GM12873 (cell line): Measurements from ENCODE around the gene SLC24A3.

Experiments used
- TF ChIP-seq, protein P1 (sequence below): IDR thresholded peaks from 2 replicates; pipeline ENCODE4 v1.5.1; 2012; ENCODE audit warnings: low read depth, mild to moderate bottlenecking, moderate library complexity, low read length, control low read depth; ENCODE audit not compliant: insufficient read depth; ENCODE audit errors: missing control alignments

The SLC24A3 gene

DNA sequence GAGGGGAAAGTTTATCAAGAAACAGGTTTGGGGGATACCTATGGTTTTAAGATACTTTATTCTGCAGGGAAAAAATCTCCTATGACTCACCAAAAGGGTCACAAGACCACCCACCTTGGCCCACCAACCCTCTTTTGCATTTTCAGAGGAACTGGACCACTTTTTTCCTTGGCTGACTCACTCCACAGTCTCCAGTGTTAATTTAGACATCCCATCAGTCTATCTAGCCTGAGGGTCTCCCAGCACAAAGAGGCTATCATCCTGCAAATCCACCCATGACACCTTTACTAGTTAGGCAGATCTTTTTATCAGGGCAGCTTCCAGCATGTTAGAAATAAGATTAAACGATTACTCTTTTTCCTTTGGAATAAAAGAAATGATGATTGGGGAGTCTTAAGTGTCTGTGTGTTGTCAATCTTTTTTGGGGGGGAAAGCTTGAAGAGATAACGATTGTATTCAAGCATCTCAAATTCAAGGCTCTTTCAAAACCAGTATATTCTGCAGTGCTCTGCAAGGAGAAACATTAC is 407.5 kb downstream of the SLC24A3 start:
- TF ChIP-seq, protein P1, sequence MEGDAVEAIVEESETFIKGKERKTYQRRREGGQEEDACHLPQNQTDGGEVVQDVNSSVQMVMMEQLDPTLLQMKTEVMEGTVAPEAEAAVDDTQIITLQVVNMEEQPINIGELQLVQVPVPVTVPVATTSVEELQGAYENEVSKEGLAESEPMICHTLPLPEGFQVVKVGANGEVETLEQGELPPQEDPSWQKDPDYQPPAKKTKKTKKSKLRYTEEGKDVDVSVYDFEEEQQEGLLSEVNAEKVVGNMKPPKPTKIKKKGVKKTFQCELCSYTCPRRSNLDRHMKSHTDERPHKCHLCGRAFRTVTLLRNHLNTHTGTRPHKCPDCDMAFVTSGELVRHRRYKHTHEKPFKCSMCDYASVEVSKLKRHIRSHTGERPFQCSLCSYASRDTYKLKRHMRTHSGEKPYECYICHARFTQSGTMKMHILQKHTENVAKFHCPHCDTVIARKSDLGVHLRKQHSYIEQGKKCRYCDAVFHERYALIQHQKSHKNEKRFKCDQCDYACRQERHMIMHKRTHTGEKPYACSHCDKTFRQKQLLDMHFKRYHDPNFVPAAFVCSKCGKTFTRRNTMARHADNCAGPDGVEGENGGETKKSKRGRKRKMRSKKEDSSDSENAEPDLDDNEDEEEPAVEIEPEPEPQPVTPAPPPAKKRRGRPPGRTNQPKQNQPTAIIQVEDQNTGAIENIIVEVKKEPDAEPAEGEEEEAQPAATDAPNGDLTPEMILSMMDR = no peak

DNA sequence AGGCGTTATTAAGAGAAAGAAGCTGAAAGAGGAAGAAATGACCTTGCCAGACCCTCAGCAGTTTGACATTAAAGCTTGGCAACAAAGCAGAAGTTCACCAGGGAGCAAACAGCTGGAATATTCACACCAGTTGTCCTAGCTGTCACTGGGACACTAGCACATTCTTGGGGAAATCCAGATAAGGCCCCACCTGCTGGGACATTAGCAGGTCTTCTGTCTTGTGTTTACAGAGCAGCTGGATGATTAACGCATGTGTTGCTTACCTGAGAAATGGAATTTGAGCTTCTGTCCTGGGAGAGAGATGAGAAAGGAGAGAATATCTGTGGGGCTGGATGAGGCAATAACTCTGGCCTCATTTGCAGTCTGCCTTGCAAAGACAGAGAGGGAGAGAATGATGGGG is 408.0 kb downstream of the SLC24A3 start:
- TF ChIP-seq, protein P1 = no peak

DNA sequence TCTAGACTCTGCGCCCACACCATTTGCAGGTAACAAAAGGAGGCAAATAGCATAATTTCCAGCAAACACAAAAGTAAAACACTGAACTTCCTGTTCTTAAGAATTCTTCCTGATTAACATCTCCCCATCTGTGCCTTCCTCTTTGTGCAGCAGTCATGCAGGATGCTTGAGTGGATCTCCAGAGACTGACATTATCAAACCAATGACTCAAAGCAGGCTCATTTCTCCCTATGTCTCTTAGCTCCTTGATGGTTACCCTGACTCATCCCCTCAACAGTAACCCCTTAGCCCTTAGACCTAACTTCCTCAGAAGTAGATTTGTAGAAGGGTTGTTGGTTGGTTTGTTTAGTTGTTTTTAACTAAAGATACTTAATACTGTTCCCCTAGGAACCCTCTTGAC is 408.6 kb downstream of the SLC24A3 start:
- TF ChIP-seq, protein P1 = no peak

DNA sequence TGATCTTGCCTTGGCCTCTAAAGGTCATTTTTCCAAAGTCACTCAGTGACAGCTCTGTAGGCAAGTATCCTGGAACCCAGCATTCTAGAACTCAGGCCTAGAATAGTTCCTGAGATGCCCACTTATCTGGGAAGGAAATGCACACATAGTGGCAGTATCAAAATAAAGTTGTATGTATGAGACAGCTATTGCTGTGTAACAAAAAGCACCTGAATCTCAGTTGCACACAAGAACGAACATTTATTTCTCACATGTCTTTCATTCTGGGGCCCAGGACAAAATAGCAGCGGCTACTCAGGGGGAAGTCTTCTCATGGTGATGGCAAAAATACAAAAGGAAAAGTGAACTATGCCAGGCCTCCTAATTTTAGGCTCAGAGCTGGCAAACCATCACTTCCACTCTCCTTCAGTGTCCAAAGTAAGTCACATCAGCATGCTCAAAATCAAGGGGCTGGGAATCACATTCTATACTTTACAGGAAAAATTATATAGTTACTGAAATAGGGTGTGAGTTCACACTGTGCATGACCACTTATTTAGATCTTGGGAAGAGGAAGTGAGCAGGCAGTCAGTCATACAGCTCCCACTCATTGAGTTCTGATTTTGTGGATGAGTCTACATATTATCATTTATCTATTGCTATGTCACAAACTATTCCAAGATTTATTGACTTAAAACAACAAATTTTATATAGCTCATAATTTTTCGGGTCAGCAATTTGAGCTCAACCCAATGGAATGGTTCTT is 412.0 kb downstream of the SLC24A3 start:
- TF ChIP-seq, protein P1 = no peak

DNA sequence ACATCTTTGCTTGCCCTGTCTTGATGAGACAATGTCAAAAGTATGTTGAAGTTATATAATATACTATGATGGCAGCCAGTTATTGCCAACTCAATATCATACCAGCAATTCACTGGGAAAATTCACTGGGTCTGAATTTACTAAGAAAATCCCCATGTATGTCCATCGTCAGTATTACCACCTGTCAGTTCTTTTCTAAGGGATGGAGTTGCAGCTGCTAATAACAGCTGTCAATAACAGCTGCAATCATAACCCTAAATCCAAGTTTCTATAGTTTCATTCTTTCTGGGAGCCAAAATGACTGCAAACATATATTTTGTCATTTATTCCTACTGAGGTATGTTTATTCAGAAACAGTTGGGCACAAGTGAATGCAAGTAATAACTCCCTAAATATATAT is 413.0 kb downstream of the SLC24A3 start:
- TF ChIP-seq, protein P1 = no peak

DNA sequence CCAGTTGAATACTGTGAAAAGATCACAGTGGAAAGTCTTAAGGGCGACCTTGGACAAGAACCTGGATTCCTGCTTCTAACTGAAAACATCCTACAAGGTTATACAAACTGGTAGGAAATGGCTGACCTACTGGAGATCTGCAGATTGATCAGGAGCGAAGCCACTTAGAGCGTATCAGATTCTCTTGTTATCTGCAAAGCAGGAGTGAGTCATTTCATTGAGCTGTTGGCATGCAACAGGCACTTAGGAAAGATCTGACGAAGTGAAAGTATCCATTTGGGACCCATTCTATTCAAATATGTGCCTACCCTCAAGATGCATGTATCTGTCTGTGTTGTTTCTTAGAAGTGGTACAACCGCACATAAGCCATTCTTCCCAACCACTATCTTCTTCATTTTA is 414.5 kb downstream of the SLC24A3 start:
- TF ChIP-seq, protein P1 = no peak

DNA sequence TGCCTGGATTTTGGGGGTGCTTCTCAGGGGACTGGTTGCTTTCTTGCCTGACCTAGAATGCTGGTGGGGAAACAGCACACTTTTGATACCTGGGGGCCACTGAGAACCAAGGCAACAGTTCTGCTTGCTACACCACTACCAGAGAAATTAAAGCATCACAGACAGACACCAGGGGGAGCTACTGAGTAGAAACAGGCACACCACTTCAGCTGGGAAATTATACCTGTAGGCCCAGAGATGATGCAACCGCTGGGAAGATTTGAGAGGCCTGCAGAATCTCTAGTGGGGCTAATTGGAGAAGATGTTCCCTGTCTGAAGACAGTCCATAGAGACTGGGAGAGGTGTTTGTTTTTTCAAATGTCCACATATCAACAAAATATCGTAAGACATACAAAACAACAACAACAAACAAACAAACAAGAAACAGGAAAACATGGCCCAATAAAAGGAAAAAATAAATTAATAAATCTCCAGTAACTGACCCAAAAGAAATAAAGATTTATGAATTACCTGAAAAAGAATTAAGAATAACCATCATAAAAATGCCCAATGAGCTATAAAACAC is 416.2 kb downstream of the SLC24A3 start:
- TF ChIP-seq, protein P1 = peak; percentile 84
